Trophoblast cell (in vitro differentiated cells and primary cell): ENCODE data around the gene PACS1.
A peak's percentile ranks its signal among the peaks of the same experiment; 100 is the strongest.

Experiments used
- DNase-seq, 2 donors: peaks; one replicate each; pipeline ENCODE4 v3.0.0-alpha.2; 2016
- H2AFZ ChIP-seq: 2 replicates; pipeline ENCODE4 v1.6.1; 2013; ENCODE audit warnings: low read length, moderate library complexity, mild to moderate bottlenecking; ENCODE audit not compliant: insufficient read depth, poor library complexity
- H2AK5ac ChIP-seq: 2 replicates; pipeline ENCODE4 v1.6.1; 2013; ENCODE audit warnings: mild to moderate bottlenecking, low read length
- H2BK120ac ChIP-seq: 2 replicates; pipeline ENCODE4 v1.6.1; 2013; ENCODE audit warnings: low read length, mild to moderate bottlenecking, moderate library complexity; ENCODE audit not compliant: insufficient read depth, poor library complexity
- H2BK12ac ChIP-seq: 2 replicates; pipeline ENCODE4 v1.6.1; 2013; ENCODE audit warnings: mild to moderate bottlenecking, low read length, moderate library complexity
- H2BK5ac ChIP-seq: 2 replicates; pipeline ENCODE4 v1.6.1; 2013; ENCODE audit warnings: low read length, low read depth, moderate library complexity, mild to moderate bottlenecking; ENCODE audit not compliant: poor library complexity
- H3K14ac ChIP-seq: 2 replicates; pipeline ENCODE4 v1.6.1; 2013; ENCODE audit warnings: mild to moderate bottlenecking, low read length
- H3K18ac ChIP-seq: 2 replicates; pipeline ENCODE4 v1.6.1; 2013; ENCODE audit warnings: mild to moderate bottlenecking, low read length
- H3K23ac ChIP-seq: 2 replicates; pipeline ENCODE4 v1.6.1; 2013; ENCODE audit warnings: low read length
- H3K27ac ChIP-seq: 2 replicates; pipeline ENCODE4 v1.5.1; 2013; ENCODE audit warnings: low read depth, mild to moderate bottlenecking, inconsistent platforms, low read length, moderate library complexity
- H3K27me3 ChIP-seq: 2 replicates; pipeline ENCODE4 v1.6.1; 2013; ENCODE audit warnings: inconsistent platforms, mild to moderate bottlenecking, low read length, moderate library complexity; ENCODE audit not compliant: insufficient read depth
- H3K36me3 ChIP-seq, 2 experiments: 1 replicate in 1 of 2; 2 replicates in 1 of 2; pipeline ENCODE4 v1.6.1; 2013; ENCODE audit warnings: low read length in 2 of 2, mild to moderate bottlenecking in 2 of 2, moderate library complexity in 1 of 2; ENCODE audit not compliant: insufficient read depth in 2 of 2, control insufficient read depth in 1 of 2
- H3K4ac ChIP-seq: 2 replicates; pipeline ENCODE4 v1.6.1; 2013; ENCODE audit warnings: low read depth, mild to moderate bottlenecking, low read length, moderate library complexity
- H3K4me1 ChIP-seq, 2 experiments: 1 replicate in 1 of 2; 2 replicates in 1 of 2; pipeline ENCODE4 v1.6.1; 2013; ENCODE audit warnings: low read length in 2 of 2, mild to moderate bottlenecking in 2 of 2, moderate library complexity in 1 of 2; ENCODE audit not compliant: insufficient read depth in 2 of 2, control insufficient read depth in 1 of 2
- H3K4me2 ChIP-seq: 2 replicates; pipeline ENCODE4 v1.6.1; 2013; ENCODE audit warnings: inconsistent platforms, mild to moderate bottlenecking, low read length, moderate library complexity
- H3K4me3 ChIP-seq: 2 replicates; pipeline ENCODE4 v1.5.1; 2013; ENCODE audit warnings: mild to moderate bottlenecking, low read depth, low read length, inconsistent platforms
- H3K79me1 ChIP-seq: one replicate; pipeline ENCODE4 v1.6.1; 2013; ENCODE audit warnings: low read length
- H3K79me2 ChIP-seq: 2 replicates; pipeline ENCODE4 v1.6.1; 2013; ENCODE audit warnings: low read length, mild to moderate bottlenecking; ENCODE audit not compliant: control insufficient read depth, insufficient read depth, poor library complexity
- H3K9ac ChIP-seq: 2 replicates; pipeline ENCODE4 v1.6.1; 2013; ENCODE audit warnings: mild to moderate bottlenecking, low read length
- H3K9me3 ChIP-seq: 2 replicates; pipeline ENCODE4 v1.6.1; 2013; ENCODE audit warnings: low read depth, mild to moderate bottlenecking, control low read depth, inconsistent platforms, low read length; ENCODE audit not compliant: insufficient read depth
- H4K12ac ChIP-seq: 2 replicates; pipeline ENCODE4 v1.6.1; 2013; ENCODE audit warnings: low read depth, mild to moderate bottlenecking, low read length, moderate library complexity
- H4K8ac ChIP-seq: 2 replicates; pipeline ENCODE4 v1.6.1; 2013; ENCODE audit warnings: low read depth, mild to moderate bottlenecking, low read length, moderate library complexity
- H4K91ac ChIP-seq: one replicate; pipeline ENCODE4 v1.6.1; 2013; ENCODE audit warnings: low read depth, mild to moderate bottlenecking, low read length, moderate library complexity
- WGBS: extraction: QIAGEN DNeasy Blood & Tissue Kit; methylation state at CpG from one replicate; pipeline ENCODE4 v1.1.7; 2013; ENCODE audit warnings: missing lambda C conversion rate; ENCODE audit not compliant: insufficient read length, insufficient coverage; ENCODE audit errors: extremely low coverage; 5-methylcytosine and 5-hydroxymethylcytosine counted together

The PACS1 gene

DNA sequence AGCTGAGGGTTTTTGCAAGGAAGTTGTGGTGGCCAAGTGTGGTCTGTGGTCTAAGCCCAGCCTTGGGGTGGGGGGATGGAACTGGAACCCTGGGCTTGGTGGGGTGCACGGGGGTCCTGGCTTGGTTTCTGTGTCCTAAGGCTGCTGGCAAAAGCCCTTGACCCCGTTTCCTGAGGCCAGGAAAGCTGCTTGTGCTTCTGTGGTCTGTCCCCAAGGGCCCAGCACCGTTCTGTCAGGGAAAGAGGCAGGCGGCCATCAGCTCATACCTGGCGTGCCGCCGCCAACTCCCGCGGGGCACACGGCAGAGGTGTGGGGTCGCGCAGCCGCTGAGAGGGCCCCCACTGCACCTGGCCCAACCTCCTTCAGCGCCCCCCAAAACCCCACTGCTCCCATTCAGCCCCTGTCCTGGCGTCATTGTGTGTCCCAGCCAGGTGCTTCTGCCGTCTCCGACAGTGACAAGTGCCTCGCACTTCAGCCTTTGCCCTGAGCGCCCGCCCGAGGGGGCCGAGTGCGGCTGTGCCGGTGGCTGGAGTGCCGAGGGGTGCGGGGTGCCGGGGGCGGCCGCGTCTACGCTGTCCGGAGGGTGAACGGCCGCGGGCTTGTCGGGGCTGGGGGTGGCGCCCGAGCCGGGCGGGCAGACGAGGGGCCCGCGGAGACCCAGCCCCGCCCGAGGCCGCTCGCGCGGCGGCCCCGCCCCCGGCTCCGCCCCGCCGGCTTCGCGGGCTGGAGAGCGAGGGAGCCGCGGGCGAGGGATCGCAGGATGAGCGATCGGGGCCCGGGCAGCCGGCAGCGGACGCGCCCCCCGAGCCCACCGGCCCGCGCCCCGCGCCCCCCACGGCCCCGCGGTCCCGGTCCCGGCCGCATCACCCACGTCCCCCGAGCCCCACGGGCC, 207.6 kb downstream of the PACS1 start, which contains the start of gene CNIH2:
CNIH2 (plus strand) TSS at position 705 of the 892 bp plus-strand sequence. CDS start 282 bp downstream, outside the sequence.
- Histone ChIP-seq H3K4me1 (peaks cover 5 to 7% of the 10 kb centered on the region in 2 experiments), H3K4ac (no peak within 1 kb of the TSS), H3K4me3 (peak within 1 kb of the TSS; percentile 42), H3K4me2 (peak within 1 kb of the TSS; percentile 56), H2BK5ac (no peak within 1 kb of the TSS), H2BK12ac (no peak within 1 kb of the TSS), H3K79me1 (no peaks in the 10 kb centered on the region), H2AFZ (peak within 1 kb of the TSS; percentile 25), H4K91ac (no peak within 1 kb of the TSS), H3K79me2 (no peaks in the 10 kb centered on the region), H4K12ac (peak within 1 kb of the TSS; percentile 8), H2AK5ac (peak within 1 kb of the TSS; percentile 39), H3K18ac (peak within 1 kb of the TSS; percentile 41), H3K14ac (peak within 1 kb of the TSS; percentile 54), H2BK120ac (no peak within 1 kb of the TSS), H3K23ac (no peak within 1 kb of the TSS), H3K9me3 (no peaks in the 10 kb centered on the region), H3K27me3 (no peaks in the 10 kb centered on the region), H3K9ac (no peak within 1 kb of the TSS), H3K27ac (no peak within 1 kb of the TSS), H3K36me3 (peaks cover 32 to 38% of the 10 kb centered on the region in 2 experiments), H4K8ac (no peak within 1 kb of the TSS)
- DNase-seq: peak in 1 of 2 donors; percentile 61
- no CpG with 5 or more reads among the region's 84 CpGs for WGBS

DNA sequence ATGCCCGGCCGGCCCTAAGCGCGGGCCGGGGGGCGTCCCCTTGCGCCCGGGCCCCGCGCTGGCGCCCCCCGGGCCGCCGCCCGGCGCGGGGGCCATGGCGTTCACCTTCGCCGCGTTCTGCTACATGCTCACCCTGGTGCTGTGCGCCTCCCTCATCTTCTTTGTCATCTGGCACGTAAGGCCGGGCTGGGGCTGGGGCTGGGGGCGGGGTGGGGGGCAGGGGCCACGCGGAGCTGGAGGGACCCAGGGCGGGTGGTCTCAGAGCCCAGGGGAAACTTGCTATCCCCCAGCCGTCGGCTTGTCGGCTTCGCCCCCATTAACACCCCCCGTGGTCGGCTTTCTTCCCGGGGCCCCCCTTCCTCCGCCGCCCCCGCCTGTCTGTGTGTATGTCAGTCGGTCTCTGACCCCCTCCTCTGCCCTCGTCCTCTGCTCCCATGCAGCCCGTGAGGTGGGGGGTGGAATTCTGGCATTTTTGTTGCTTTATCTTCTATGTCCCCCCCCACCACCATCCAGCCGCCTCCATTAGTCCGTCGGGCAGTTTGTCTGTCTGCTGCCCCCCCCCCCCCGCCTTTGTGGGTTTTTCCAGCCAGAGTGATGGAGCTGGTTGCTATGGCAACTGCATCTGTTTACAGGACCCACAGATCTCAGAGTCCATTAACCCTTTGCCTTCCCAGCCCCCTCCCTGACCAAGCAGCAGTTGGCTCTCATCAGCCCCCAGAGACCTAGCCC, 208.5 kb downstream of the PACS1 start:
- no peak overlapping the region for H3K23ac ChIP-seq
- H2BK120ac ChIP-seq: no peak overlapping the region
- H3K79me1 ChIP-seq: no peaks in the 10 kb centered on the region
- H3K4ac ChIP-seq: no peak overlapping the region
- H3K4me2 ChIP-seq: peak overlapping the region; percentile 56
- DNase-seq: peak in 1 of 2 donors; percentile 21
- no peak overlapping the region for H3K18ac ChIP-seq
- H2BK12ac ChIP-seq: no peak overlapping the region
- H3K14ac ChIP-seq: no peak overlapping the region
- peaks cover 27 to 33% of the 10 kb centered on the region in 2 experiments for H3K36me3 ChIP-seq
- H3K79me2 ChIP-seq: no peaks in the 10 kb centered on the region
- H2AFZ ChIP-seq: no peak overlapping the region
- H4K91ac ChIP-seq: no peak overlapping the region
- no peak overlapping the region for H4K8ac ChIP-seq
- H3K4me1 ChIP-seq: peaks cover 5 to 7% of the 10 kb centered on the region in 2 experiments
- no peak overlapping the region for H3K9ac ChIP-seq
- no peaks in the 10 kb centered on the region for H3K27me3 ChIP-seq
- WGBS: no CpG with 5 or more reads among the region's 45 CpGs
- H4K12ac ChIP-seq: no peak overlapping the region
- no peaks in the 10 kb centered on the region for H3K9me3 ChIP-seq
- H3K27ac ChIP-seq: no peak overlapping the region
- H3K4me3 ChIP-seq: no peak overlapping the region
- H2AK5ac ChIP-seq: no peak overlapping the region
- H2BK5ac ChIP-seq: no peak overlapping the region

DNA sequence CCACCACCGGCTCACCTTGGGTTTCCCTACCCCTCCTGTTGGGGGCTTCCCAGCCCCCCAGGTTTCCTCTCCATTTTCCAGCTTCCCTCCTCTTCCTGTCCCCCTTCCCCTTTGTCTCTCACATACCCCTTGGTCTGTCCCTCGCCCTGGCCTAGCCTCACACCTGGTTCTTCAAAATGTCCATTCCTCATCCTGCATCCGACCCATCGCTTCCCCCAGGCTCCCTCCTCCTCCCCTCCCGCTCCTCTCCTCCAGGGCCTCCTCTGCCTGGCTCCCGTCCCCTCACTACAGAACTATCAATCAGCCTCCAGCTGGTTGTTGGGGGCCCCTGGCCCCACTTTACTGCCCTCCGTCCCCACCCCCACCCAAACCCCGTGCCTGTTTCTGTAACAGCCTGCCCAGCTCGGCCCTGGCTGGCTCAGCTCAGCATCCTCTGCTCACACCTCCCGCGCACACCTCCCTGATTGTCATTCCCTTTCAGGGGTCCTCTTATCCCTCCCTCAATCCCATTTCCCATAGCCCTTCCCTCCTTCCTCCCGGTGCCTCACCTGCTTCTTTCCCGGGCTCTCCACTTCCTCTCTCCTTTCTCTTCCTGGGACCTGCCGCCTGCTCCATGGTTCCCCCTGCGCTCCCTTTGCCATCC, 209.1 kb downstream of the PACS1 start:
- no peaks in the 10 kb centered on the region for H3K79me1 ChIP-seq
- no peak overlapping the region for H4K91ac ChIP-seq
- H3K4ac ChIP-seq: no peak overlapping the region
- H3K79me2 ChIP-seq: no peaks in the 10 kb centered on the region
- H2AK5ac ChIP-seq: no peak overlapping the region
- H2BK120ac ChIP-seq: no peak overlapping the region
- H4K12ac ChIP-seq: no peak overlapping the region
- DNase-seq: no peak
- no peak overlapping the region for H3K9ac ChIP-seq
- no peak overlapping the region for H2BK12ac ChIP-seq
- peaks cover 27% of the 10 kb centered on the region in 2 experiments for H3K36me3 ChIP-seq
- no peak overlapping the region for H3K4me2 ChIP-seq
- no peak overlapping the region for H3K4me3 ChIP-seq
- H2BK5ac ChIP-seq: no peak overlapping the region
- H2AFZ ChIP-seq: no peak overlapping the region
- H3K4me1 ChIP-seq: peaks cover 5 to 7% of the 10 kb centered on the region in 2 experiments
- no peak overlapping the region for H3K27ac ChIP-seq
- no peak overlapping the region for H4K8ac ChIP-seq
- H3K14ac ChIP-seq: no peak overlapping the region
- no peaks in the 10 kb centered on the region for H3K27me3 ChIP-seq
- no peaks in the 10 kb centered on the region for H3K9me3 ChIP-seq
- no peak overlapping the region for H3K23ac ChIP-seq
- no CpG with 5 or more reads among the region's 15 CpGs for WGBS
- H3K18ac ChIP-seq: no peak overlapping the region

DNA sequence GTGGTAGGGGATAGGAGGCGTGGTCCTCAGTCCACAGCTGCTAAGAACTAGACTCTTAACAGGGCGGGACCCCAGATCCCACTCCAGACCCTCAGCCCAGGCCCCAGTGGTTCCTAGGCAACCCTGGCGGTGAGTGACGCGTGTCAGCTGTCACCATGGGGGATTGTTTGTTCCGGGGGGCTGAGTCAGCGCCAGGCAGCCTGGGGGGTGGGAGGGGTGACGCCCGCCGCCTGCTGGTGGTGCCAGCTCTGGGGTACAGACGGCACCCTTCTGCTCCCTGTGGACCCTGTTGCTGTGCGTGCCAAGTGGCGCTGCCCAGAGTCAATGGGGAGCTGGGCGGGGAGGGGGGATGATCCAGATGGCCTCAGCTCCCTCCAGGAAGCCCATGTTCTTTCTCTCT, 210.4 kb downstream of the PACS1 start:
- DNase-seq: no peak
- Histone ChIP-seq H3K36me3 (peaks cover 28% of the 10 kb centered on the region in 2 experiments), H2BK5ac (no peak overlapping the region), H3K27ac (no peak overlapping the region), H2BK120ac (no peak overlapping the region), H4K12ac (no peak overlapping the region), H3K79me1 (no peaks in the 10 kb centered on the region), H3K18ac (no peak overlapping the region), H4K8ac (no peak overlapping the region), H2BK12ac (no peak overlapping the region), H3K79me2 (no peaks in the 10 kb centered on the region), H2AK5ac (no peak overlapping the region), H3K4me2 (no peak overlapping the region), H3K27me3 (no peaks in the 10 kb centered on the region), H2AFZ (no peak overlapping the region), H3K9me3 (no peaks in the 10 kb centered on the region), H3K14ac (no peak overlapping the region), H3K4me3 (no peak overlapping the region), H3K4ac (no peak overlapping the region), H3K23ac (no peak overlapping the region), H4K91ac (no peak overlapping the region), H3K9ac (no peak overlapping the region), H3K4me1 (peaks cover 5 to 7% of the 10 kb centered on the region in 2 experiments)
- no CpG with 5 or more reads among the region's 14 CpGs for WGBS
